ENCODE data around the gene HEBP2.
A peak's percentile ranks its signal among the peaks of the same experiment; 100 is the strongest.
"Not testable (repeated sequence)": the region's sequence is repeated elsewhere in the genome, so short reads cannot be mapped to it uniquely, and the experiment has no call there.

The HEBP2 gene, protein sequence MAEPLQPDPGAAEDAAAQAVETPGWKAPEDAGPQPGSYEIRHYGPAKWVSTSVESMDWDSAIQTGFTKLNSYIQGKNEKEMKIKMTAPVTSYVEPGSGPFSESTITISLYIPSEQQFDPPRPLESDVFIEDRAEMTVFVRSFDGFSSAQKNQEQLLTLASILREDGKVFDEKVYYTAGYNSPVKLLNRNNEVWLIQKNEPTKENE

DNA sequence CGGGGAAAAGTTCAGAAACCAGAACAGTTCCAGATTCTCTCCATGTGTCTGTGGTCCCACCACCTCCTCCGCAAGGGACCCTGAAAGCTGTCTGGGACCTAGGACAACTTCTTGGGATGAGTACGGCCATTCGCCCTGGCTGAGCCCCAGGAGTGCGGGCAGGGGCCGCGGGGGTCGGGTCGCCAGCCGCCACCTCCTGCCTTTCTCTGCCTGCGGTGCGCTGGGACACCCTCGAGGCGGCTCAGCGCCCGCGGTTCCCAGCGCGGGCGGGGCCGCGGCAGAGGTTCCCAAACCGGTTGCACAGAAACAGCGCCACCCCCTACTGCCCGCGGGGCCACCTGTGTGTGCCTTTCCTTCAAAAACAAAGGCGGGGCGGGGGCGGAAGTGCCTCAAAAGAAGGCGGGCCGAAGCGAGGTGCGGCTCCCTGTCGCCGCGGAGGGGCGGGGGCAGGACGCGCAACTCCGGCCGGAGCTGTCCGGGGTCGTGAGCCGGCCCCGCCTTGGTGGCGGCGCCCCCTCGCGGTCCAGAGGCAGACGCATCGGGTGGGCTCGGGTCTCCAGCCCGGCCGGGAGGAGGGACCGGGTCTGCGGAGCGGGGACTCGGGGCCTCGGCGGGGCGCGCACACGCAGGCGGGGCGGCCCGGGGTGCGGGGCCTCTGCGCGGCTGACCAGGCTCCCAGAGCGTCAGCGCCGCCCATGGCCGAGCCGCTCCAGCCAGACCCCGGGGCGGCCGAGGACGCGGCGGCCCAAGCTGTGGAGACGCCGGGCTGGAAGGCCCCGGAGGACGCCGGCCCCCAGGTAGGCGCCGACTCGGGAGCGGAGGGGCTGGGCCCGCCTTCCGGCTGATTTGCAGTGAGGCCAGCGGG is at the start of gene HEBP2:
HEBP2 (plus strand) TSS at position 423 of the 865 bp plus-strand sequence; CDS start at position 696, 273 bp downstream.
- DNase-seq = peak; percentile 100

DNA sequence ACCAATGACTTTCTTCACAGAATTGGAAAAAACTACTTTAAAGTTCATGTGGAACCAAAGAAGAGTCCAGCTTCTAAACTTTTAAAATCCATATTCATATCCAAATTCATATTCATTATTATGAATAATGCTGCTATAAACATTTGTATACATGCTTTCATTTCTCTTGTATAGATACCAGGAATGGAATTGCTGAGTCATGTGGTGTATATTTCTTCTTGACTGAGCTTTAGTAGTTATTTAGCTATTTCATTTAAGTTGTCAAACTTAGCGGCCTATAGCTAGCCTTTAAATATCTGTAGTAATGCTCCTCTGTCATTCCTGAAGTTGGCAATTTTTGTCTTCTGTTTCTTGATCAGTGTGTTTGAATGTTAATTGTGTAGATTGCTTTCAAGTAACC is 46.1 kb upstream of the HEBP2 start:
- DNase-seq = no peak

DNA sequence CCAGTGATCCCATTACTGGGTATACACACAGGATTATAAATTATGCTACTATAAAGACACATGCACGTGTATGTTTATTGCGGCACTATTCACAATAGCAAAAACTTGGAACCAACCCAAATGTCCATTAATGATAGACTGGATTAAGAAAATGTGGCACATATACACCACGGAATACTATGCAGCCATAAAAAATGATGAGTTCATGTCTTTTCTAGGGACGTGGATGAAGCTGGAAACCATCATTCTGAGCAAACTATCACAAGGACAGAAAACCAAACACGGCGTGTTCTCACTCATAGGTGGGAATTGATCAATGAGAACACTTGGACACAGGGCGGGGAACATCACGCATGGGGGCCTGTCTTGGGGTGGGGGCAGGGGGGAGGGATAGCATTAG is 35.3 kb upstream of the HEBP2 start:
- DNase-seq = not testable (repeated sequence)

DNA sequence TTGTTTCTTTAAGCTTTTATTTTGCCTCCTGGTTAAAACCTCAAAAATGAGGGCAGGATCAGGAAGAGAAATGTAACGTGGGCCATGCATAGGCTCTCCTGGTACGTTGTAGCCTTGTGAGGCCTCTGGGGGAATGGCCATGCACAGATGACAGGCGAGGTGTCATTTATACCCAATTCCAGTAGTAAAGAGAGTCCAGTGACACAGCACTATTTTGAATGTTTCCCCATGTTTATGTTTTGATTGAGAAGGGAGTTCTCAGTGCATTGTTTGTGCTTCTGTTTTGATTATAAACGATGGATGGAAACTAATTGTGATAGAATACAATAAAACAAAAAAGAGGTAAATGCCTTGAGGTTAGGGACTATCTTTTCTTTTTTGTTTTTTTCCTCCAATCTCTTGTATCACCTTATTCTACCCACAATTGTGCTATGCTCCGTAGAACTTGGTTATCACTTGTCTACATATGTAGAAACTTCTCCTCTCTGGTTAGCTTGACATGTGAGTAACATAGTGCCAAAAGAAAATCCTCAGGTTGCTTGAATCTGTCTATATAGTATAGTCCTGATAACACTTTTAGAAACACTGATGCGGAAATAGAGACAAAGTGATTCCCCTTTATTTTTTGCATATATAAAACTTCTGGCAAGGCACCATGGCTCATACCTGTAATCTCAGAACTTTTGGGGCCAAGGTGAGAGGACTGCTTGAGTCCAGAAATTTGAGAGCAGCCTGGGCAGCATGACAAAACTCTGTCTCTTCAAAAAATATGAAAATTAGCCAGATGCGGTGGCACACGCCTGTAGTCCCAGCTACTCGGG is 33.2 kb upstream of the HEBP2 start:
- no peak for DNase-seq

DNA sequence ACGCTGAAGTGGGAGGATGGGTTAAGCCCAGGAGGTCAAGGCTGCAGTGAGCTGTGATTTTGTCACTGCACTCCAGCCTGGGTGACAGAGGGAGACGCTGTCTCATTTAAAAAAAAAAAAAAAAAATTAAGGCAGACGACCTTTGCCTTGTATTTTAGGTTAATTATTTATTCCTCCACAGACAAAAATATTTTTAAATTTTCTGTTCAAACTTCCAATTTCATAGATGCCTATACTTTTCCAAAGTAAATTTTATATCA is 32.6 kb upstream of the HEBP2 start:
- DNase-seq = no peak

DNA sequence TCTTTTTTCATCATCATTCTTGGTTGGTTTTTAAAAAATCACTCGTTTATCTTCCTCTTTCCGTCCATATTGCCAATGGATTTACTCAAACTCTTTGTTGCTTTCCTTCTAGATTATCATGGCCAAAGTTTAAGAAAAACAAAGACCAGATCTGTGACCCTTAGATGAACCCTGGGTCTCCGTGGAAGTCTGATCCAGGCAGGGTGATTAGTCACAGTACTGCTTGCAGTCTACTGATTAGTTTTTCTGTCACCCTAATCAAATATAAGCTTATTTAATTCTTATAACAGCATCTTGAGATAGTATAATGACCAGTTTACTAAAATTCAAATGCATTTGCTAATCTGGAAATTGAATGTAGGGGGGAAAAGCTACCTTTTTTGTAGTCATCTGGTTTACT is 32.3 kb upstream of the HEBP2 start:
- no peak for DNase-seq

DNA sequence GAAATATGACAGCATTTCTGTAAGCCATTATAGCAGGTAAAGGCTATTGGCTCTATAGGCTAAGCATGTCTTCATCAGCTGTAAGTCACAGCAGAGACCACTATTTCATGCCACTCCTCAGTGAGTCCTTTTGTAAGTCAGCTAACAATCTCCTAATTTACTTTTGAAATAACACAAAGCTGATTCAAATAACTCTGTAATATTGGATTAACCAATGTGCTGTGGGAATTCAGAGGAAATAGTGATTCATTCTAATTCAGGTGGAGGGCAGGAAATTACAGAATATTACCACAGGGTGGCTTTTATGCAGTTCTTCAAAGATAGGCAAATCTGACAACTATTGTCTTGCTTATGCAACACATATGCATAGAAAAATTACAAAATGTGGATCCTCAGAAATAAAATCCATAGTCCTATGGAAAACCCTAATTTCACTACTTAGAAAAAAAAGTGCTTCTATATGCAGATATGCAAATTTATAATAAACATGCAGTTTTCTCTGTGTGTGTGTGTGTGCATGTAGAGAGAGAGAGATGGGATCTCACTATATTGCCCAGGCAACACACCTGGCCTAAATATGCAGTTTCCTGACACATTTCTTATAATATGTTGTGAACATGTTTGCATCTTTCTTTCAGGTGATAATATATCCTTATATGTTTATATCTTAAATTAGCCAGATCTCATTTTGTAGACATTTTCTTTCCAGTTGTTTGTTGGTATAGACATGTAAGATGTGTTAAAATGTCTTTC is 31.1 kb upstream of the HEBP2 start:
- DNase-seq = no peak

DNA sequence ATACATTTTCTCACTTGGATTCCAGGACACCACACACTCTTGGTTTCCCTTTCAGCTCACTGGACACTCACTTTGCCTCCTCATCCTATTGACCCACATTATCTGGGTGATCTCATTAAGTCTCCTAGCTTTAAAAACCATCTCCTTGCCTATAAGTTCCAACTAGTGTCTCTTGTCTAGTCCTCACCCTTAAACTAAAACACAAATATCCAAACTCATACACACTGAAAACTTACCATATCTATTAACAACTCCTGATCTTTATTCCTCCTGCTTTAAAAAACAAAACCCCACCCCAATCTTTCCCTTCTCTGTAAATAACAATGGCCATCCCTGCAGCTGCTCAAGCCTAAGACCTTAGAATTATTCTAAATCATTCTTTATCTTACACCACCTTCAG is 29.8 kb upstream of the HEBP2 start:
- DNase-seq = no peak

DNA sequence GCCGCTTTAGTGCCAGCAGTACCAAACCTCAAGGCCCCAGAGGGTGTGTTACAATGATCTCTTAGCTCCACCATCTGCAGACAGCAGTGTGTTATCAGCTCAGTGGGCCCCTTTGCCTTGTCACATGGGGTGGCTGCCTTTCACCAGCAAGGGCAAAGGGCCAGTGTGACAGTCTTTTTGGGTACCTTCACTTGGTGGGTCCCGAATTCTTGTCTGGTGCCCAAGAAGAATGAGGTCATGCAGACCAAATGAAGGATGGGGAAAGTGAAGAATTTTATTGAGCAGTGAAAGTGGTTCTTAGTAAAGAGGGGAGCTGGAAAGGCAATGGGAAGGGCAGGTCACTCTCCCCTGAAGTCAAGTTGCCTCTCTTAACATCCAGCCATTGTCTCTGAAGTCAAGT is 29.2 kb upstream of the HEBP2 start:
- DNase-seq = no peak

DNA sequence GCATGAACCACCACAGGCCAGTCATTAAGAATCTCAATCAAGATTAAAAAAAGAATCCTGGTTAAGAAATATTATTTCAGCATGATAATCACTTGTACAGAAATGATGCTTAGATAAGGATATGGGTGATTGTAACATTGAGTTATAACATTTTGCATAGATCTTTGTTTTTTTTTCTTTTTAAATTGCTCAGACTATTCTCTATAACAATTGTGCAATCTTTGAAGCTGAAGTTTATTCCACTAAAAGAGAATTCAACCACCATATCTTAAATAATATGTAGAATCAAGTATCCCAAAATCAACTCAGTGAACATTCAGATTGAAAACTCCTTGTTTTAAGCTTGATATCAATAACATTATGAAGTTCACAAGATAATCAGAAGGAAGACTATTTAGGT is 27.0 kb upstream of the HEBP2 start:
- no peak for DNase-seq

DNA sequence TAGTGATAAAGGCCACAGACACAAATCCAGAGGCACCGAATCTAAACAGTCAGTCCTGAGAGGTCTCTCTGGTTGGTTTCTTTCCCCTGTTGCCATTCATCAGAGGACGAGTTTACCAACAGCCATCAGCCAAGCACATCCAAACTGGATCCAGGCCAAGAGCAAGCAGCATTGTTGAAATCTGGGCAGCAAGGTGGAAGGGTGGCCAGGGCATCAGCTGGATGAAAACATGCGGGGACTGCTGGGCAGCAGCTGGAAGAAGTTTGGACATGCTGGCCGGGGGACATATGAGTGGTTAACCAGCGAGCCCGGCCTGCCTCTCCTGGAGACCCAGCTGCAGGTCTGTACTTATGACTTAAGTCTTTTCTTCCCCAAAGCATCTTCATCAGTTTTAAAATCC is 26.2 kb upstream of the HEBP2 start, which contains the start of gene SMIM28:
SMIM28 (plus strand) TSS at position 62 of the 400 bp plus-strand sequence; CDS start at position 230, 168 bp downstream.
- DNase-seq = peak; percentile 77

DNA sequence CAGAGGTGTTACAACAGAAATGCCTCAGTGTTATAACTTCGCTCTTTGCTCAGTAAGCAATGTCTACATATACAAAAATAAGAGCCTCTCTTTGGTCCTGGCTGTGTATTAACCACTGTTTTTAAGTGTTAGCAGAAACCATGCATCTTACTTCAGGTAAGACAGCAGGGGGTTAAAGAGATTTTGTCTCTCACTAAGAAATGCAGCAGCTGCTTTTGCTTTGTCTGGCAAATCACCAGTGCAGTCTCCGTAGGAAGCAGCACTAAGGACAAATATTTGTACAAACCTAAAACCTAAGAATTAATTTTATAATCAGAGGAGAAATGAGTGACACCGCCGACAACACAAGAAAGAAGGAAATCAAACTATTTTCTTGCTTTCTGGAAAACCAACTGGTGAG is 25.6 kb upstream of the HEBP2 start:
- DNase-seq = peak; percentile 87

DNA sequence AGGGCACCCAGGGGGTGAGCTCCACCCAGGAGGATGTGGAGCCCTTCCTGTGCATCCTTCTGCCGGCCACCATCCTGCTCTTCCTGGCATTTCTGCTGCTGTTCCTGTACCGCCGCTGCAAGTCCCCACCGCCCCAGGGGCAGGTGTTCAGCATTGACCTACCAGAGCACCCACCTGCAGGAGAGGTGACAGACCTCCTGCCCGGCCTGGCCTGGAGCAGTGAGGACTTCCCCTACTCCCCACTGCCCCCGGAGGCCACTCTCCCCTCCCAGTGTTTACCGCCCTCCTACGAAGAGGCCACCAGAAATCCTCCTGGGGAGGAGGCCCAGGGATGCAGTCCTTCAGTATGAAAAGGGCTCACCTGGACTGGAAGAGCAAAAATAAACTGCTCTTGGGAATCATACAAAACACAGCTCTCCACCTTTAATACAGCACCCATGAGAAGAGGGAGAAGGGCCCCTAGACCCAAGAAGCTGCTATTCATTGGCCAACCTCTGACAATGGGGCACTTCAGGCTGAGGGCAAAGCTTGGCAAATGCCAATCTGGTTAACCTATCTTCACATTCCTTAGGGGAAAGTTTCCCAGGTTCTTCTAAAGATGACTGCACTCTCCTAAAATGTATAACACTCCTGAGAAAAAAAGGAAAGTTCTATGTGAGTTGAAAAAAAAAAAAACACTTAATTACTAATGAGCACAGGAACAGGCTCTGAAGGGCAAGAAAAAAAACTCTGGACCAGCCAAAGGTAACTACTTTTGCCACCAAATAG is 21.3 kb upstream of the HEBP2 start:
- DNase-seq = peak; percentile 98

DNA sequence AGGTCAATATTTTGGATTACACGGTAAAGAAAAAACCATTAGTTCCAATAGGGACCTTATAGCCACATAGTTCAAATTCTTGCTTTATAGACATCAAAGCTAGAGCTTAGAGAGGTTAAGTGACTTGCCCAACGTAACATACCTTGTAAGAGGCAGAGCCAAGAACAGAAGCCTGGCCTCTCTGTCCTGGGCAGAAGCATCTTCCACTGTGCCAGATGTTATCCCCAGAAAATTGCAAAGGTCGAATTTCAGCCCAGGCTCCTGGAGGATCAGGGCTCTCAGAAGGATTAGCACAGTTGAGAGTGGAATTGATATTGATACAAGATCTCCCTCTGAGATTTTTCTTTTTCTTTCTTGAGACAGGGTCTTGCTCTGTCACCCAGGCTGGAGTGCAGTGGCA is 20.2 kb upstream of the HEBP2 start:
- DNase-seq = no peak

DNA sequence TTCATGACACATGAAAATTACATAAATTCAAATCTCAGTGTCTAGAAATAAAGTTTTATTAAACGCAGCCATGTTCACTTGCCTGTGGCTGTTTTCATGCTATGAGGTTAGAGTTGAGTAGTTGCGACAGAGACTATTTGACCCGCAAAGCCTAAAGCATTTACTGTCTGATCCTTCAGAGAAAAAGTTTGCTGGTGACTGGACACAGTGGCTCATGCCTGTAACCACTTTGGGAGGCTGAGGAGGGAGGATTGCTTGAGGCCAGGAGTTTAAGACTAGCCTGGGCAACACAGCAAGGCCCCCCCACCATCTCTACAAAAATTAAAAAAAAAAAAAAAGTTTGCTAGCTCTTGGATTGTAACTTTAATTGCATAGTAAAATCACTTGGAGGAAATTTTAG is 17.1 kb upstream of the HEBP2 start:
- DNase-seq = no peak

DNA sequence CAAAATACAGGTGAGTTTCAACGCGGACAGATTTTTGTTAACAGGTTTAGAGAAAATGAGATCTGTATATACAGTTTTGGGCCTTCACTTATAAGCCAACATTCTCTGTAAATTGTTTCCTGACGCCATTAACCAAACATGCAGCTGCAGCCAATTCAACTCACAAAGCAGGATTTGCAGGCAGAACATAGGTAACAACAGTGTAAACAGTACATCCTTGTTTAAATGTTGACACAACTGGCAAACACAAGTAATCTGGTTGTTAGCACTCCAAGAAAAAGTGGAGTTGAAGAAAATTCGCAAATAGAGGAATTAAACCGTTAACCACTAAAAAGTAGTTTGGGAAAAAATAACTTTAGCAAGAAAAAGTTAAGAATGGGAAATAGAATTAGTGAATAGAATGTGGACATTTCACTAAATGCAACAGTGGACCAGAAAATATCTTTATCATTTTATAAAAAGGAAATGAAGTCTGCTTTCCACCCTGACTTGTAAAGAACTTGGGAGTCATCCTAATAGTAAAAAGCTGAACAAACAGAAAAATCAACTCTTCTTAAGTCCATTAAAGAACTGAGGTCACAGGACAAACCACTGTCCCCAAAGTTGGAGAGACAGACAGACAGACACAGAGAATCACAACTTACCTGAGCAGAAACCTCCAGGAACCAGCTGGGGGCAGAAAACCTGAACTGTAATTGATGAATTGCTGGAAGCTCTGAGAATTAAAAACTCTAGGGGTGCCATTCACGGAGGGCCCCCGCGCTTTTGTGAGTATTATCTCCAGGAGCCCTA is 16.2 kb upstream of the HEBP2 start:
- DNase-seq = peak; percentile 90

DNA sequence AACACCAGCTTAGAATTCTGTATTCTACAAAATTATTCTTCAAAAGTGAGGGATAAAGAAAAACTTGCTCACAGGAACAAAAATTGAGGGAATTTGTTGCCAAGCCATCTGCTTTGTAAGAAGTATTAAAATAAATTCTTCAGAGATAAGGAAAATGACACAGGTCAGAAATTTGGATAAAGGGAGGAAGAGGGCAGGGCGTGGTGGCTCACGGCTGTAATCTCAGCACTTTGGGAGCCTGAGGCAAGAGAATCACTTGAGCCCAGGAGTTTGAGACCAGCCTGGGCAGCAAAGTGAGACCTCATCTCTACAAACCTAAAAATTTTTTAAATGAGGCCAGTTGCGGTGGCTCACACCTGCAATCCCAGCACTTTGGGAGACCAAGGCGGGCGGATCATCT is 14.5 kb upstream of the HEBP2 start:
- no peak for DNase-seq

DNA sequence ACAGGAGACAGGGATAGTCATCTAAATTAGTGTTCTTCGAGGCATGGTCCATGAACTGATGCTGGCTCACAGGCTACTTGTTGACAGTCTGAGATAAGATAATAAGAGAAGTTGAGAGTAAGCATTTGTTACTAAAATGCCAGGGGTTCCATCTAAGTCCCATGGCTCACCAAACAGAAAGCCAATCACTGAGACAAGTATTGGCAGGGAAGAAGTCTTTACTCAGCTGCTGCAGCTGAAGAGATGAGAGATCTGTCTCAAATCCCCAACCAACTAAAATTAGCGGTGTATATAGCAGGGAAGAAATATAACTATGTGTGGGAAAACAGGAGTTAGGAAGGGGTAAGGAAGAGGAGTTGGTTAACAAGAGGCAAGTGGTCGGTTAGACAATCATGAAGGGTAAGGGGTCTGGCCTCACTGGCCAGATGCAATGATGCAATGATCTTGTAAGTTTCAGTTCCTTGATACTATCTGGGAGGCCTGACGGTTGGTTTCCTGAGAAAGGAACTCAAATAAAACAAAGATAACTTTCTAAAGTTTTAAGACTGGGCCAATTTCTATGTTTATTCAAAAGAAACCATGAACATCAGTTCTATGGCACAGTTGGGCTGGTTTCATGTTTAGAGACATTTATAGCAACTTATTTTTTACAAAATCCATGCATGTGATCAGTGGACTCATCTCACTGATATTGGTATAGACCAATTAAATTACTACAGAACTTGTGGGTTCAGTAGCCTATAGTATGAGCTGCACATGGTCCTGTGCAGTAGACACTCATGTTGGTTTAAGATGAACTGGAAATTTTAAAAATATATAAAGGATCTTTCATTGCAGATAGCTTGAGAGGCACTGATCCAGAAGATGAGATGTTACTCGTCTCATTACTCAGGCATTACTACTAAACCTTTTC is 9.9 kb upstream of the HEBP2 start:
- DNase-seq = no peak

DNA sequence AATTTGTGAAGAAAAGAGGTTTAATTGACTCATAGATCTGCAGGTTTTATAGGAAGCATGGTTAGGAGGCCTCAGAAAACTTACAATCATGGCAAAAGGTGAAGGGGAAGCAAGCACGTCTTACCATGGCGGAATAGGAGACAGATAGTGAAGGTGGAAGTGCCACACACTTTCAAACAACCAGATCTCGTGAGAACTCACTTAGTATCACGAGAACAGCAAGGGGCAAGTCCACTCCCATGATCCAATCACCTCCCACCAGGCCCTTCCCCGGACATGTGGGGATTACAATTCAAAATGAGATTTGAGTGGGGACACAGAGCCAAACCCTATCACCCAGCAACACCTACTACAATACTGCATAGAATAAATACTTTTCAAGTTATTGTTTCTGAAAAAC is 7.3 kb upstream of the HEBP2 start:
- DNase-seq = no peak
